Trophoblast cell (in vitro differentiated cells and primary cell): ENCODE results near the gene RAD51B.

ENCODE experiments used
- DNase-seq, 2 donors: peaks; one replicate each; pipeline ENCODE4 v3.0.0-alpha.2; 2016
- H2AFZ ChIP-seq: 2 replicates; pipeline ENCODE4 v1.6.1; 2013; ENCODE audit warnings: low read length, moderate library complexity, mild to moderate bottlenecking; ENCODE audit not compliant: insufficient read depth, poor library complexity
- H2AK5ac ChIP-seq: 2 replicates; pipeline ENCODE4 v1.6.1; 2013; ENCODE audit warnings: mild to moderate bottlenecking, low read length
- H2BK120ac ChIP-seq: 2 replicates; pipeline ENCODE4 v1.6.1; 2013; ENCODE audit warnings: low read length, mild to moderate bottlenecking, moderate library complexity; ENCODE audit not compliant: insufficient read depth, poor library complexity
- H2BK12ac ChIP-seq: 2 replicates; pipeline ENCODE4 v1.6.1; 2013; ENCODE audit warnings: mild to moderate bottlenecking, low read length, moderate library complexity
- H2BK5ac ChIP-seq: 2 replicates; pipeline ENCODE4 v1.6.1; 2013; ENCODE audit warnings: low read length, low read depth, moderate library complexity, mild to moderate bottlenecking; ENCODE audit not compliant: poor library complexity
- H3K14ac ChIP-seq: 2 replicates; pipeline ENCODE4 v1.6.1; 2013; ENCODE audit warnings: mild to moderate bottlenecking, low read length
- H3K18ac ChIP-seq: 2 replicates; pipeline ENCODE4 v1.6.1; 2013; ENCODE audit warnings: mild to moderate bottlenecking, low read length
- H3K23ac ChIP-seq: 2 replicates; pipeline ENCODE4 v1.6.1; 2013; ENCODE audit warnings: low read length
- H3K27ac ChIP-seq: 2 replicates; pipeline ENCODE4 v1.5.1; 2013; ENCODE audit warnings: low read depth, mild to moderate bottlenecking, inconsistent platforms, low read length, moderate library complexity
- H3K27me3 ChIP-seq: 2 replicates; pipeline ENCODE4 v1.6.1; 2013; ENCODE audit warnings: inconsistent platforms, mild to moderate bottlenecking, low read length, moderate library complexity; ENCODE audit not compliant: insufficient read depth
- H3K36me3 ChIP-seq, 2 experiments: 1 replicate in 1 of 2; 2 replicates in 1 of 2; pipeline ENCODE4 v1.6.1; 2013; ENCODE audit warnings: low read length in 2 of 2, mild to moderate bottlenecking in 2 of 2, moderate library complexity in 1 of 2; ENCODE audit not compliant: insufficient read depth in 2 of 2, control insufficient read depth in 1 of 2
- H3K4ac ChIP-seq: 2 replicates; pipeline ENCODE4 v1.6.1; 2013; ENCODE audit warnings: low read depth, mild to moderate bottlenecking, low read length, moderate library complexity
- H3K4me1 ChIP-seq, 2 experiments: 1 replicate in 1 of 2; 2 replicates in 1 of 2; pipeline ENCODE4 v1.6.1; 2013; ENCODE audit warnings: low read length in 2 of 2, mild to moderate bottlenecking in 2 of 2, moderate library complexity in 1 of 2; ENCODE audit not compliant: insufficient read depth in 2 of 2, control insufficient read depth in 1 of 2
- H3K4me2 ChIP-seq: 2 replicates; pipeline ENCODE4 v1.6.1; 2013; ENCODE audit warnings: inconsistent platforms, mild to moderate bottlenecking, low read length, moderate library complexity
- H3K4me3 ChIP-seq: 2 replicates; pipeline ENCODE4 v1.5.1; 2013; ENCODE audit warnings: mild to moderate bottlenecking, low read depth, low read length, inconsistent platforms
- H3K79me1 ChIP-seq: one replicate; pipeline ENCODE4 v1.6.1; 2013; ENCODE audit warnings: low read length
- H3K79me2 ChIP-seq: 2 replicates; pipeline ENCODE4 v1.6.1; 2013; ENCODE audit warnings: low read length, mild to moderate bottlenecking; ENCODE audit not compliant: control insufficient read depth, insufficient read depth, poor library complexity
- H3K9ac ChIP-seq: 2 replicates; pipeline ENCODE4 v1.6.1; 2013; ENCODE audit warnings: mild to moderate bottlenecking, low read length
- H3K9me3 ChIP-seq: 2 replicates; pipeline ENCODE4 v1.6.1; 2013; ENCODE audit warnings: low read depth, mild to moderate bottlenecking, control low read depth, inconsistent platforms, low read length; ENCODE audit not compliant: insufficient read depth
- H4K12ac ChIP-seq: 2 replicates; pipeline ENCODE4 v1.6.1; 2013; ENCODE audit warnings: low read depth, mild to moderate bottlenecking, low read length, moderate library complexity
- H4K8ac ChIP-seq: 2 replicates; pipeline ENCODE4 v1.6.1; 2013; ENCODE audit warnings: low read depth, mild to moderate bottlenecking, low read length, moderate library complexity
- H4K91ac ChIP-seq: one replicate; pipeline ENCODE4 v1.6.1; 2013; ENCODE audit warnings: low read depth, mild to moderate bottlenecking, low read length, moderate library complexity
- WGBS: extraction: QIAGEN DNeasy Blood & Tissue Kit; methylation state at CpG from one replicate; pipeline ENCODE4 v1.1.7; 2013; ENCODE audit warnings: missing lambda C conversion rate; ENCODE audit not compliant: insufficient read length, insufficient coverage; ENCODE audit errors: extremely low coverage; 5-methylcytosine and 5-hydroxymethylcytosine counted together

Gene RAD51B

GRCh38 chr14:68036202-68036601, 216.6 kb downstream of the RAD51B start:
- no peak overlapping the region for H4K12ac ChIP-seq
- no peaks in the 10 kb centered on the region for H3K27me3 ChIP-seq
- H3K36me3 ChIP-seq, result no peaks in the 10 kb centered on the region
- H3K79me1 ChIP-seq, result no peaks in the 10 kb centered on the region
- H3K9ac ChIP-seq, result no peak overlapping the region
- no peak overlapping the region for H3K27ac ChIP-seq
- no peak overlapping the region for H4K8ac ChIP-seq
- no CpG with 5 or more reads among the region's 6 CpGs for WGBS
- H3K4me1 ChIP-seq, result no peaks in the 10 kb centered on the region
- H2BK5ac ChIP-seq, result no peak overlapping the region
- DNase-seq, result no peak
- H2AFZ ChIP-seq, result no peak overlapping the region
- H4K91ac ChIP-seq, result no peak overlapping the region
- H2BK12ac ChIP-seq, result no peak overlapping the region
- H3K4ac ChIP-seq, result no peak overlapping the region
- H3K14ac ChIP-seq, result no peak overlapping the region
- H3K4me3 ChIP-seq, result no peak overlapping the region
- no peak overlapping the region for H3K18ac ChIP-seq
- H2BK120ac ChIP-seq, result no peak overlapping the region
- H3K4me2 ChIP-seq, result no peak overlapping the region
- H2AK5ac ChIP-seq, result no peak overlapping the region
- H3K9me3 ChIP-seq, result no peaks in the 10 kb centered on the region
- no peak overlapping the region for H3K23ac ChIP-seq
- no peaks in the 10 kb centered on the region for H3K79me2 ChIP-seq

GRCh38 chr14:68039593-68039992, 220.0 kb downstream of the RAD51B start:
- no peak overlapping the region for H3K27ac ChIP-seq
- H3K9ac ChIP-seq, result no peak overlapping the region
- no peak overlapping the region for H3K4ac ChIP-seq

GRCh38 chr14:68040633-68041369, 221.2 kb downstream of the RAD51B start:
- H3K9ac ChIP-seq, result no peak overlapping the region
- no peak overlapping the region for H4K8ac ChIP-seq
- H3K23ac ChIP-seq, result no peak overlapping the region
- H4K91ac ChIP-seq, result peak overlapping the region; percentile 66
- H3K27ac ChIP-seq, result no peak overlapping the region
- H3K4me2 ChIP-seq, result no peak overlapping the region
- no peak overlapping the region for H2AK5ac ChIP-seq
- H3K4me3 ChIP-seq, result no peak overlapping the region
- no peaks in the 10 kb centered on the region for H3K79me2 ChIP-seq
- H3K79me1 ChIP-seq, result peaks cover 7% of the 10 kb centered on the region
- H2BK12ac ChIP-seq, result peak overlapping the region; percentile 65
- no peaks in the 10 kb centered on the region for H3K36me3 ChIP-seq
- H3K9me3 ChIP-seq, result no peaks in the 10 kb centered on the region
- no peaks in the 10 kb centered on the region for H3K27me3 ChIP-seq
- no peak overlapping the region for H3K14ac ChIP-seq
- H2AFZ ChIP-seq, result no peak overlapping the region
- no peak overlapping the region for H3K4ac ChIP-seq
- H4K12ac ChIP-seq, result no peak overlapping the region
- H3K18ac ChIP-seq, result no peak overlapping the region
- H2BK5ac ChIP-seq, result no peak overlapping the region
- no CpG with 5 or more reads among the region's 6 CpGs for WGBS
- peak overlapping the region; percentile 7 for H2BK120ac ChIP-seq
- no peak for DNase-seq
- peaks cover 0 to 3% of the 10 kb centered on the region in 2 experiments for H3K4me1 ChIP-seq

More at GRCh38 chr14:68039593-68039992, 220.0 kb downstream of the RAD51B start:
- H2AK5ac ChIP-seq, result no peak overlapping the region
- no peaks in the 10 kb centered on the region for H3K27me3 ChIP-seq
- H3K4me2 ChIP-seq, result no peak overlapping the region
- H3K14ac ChIP-seq, result no peak overlapping the region
- H4K91ac ChIP-seq, result no peak overlapping the region
- no peaks in the 10 kb centered on the region for H3K9me3 ChIP-seq
- no peak overlapping the region for H2AFZ ChIP-seq
- no peak overlapping the region for H2BK120ac ChIP-seq
- H3K4me1 ChIP-seq, result peaks cover 0 to 3% of the 10 kb centered on the region in 2 experiments
- no peak overlapping the region for H3K4me3 ChIP-seq
- H2BK5ac ChIP-seq, result no peak overlapping the region
- H3K79me1 ChIP-seq, result peaks cover 7% of the 10 kb centered on the region
- no peaks in the 10 kb centered on the region for H3K79me2 ChIP-seq
- no peak for DNase-seq
- no peak overlapping the region for H4K8ac ChIP-seq
- no peak overlapping the region for H2BK12ac ChIP-seq
- no peak overlapping the region for H4K12ac ChIP-seq
- no peak overlapping the region for H3K18ac ChIP-seq
- no peak overlapping the region for H3K23ac ChIP-seq
- H3K36me3 ChIP-seq, result no peaks in the 10 kb centered on the region

- no peak overlapping the region for H3K4ac ChIP-seq
- H3K9me3 ChIP-seq, result no peaks in the 10 kb centered on the region
- peaks cover 0 to 3% of the 10 kb centered on the region in 2 experiments for H3K4me1 ChIP-seq
- peak overlapping the region; percentile 8 for H4K91ac ChIP-seq
- H2BK12ac ChIP-seq, result no peak overlapping the region
- H3K4me2 ChIP-seq, result no peak overlapping the region
- peak overlapping the region; percentile 9 for H4K8ac ChIP-seq
- no peaks in the 10 kb centered on the region for H3K79me2 ChIP-seq
- no peaks in the 10 kb centered on the region for H3K36me3 ChIP-seq
- H3K4me3 ChIP-seq, result no peak overlapping the region
- no peak overlapping the region for H2BK5ac ChIP-seq
- H2BK120ac ChIP-seq, result peak overlapping the region; percentile 72
- H3K23ac ChIP-seq, result no peak overlapping the region
- no peak overlapping the region for H2AFZ ChIP-seq
- peak overlapping the region; percentile 19 for H3K27ac ChIP-seq
- no peak overlapping the region for H4K12ac ChIP-seq
- H3K27me3 ChIP-seq, result no peaks in the 10 kb centered on the region
- H3K79me1 ChIP-seq, result peaks cover 7% of the 10 kb centered on the region
- no peak overlapping the region for H3K9ac ChIP-seq
- no peak overlapping the region for H3K18ac ChIP-seq
- no peak overlapping the region for H3K14ac ChIP-seq
- H2AK5ac ChIP-seq, result no peak overlapping the region
- WGBS, result no CpG with 5 or more reads among the region's 3 CpGs
- DNase-seq, result no peak
These were observed 222.3 kb downstream of the RAD51B start for GRCh38 chr14:68041876-68042354.
